Uterus (tissue), 4 donors: Measurements from ENCODE around the gene SFMBT2. TPM values are rescaled to one million over a fixed set of nuclear protein-coding genes. Genes with fewer than 3 reads are reported as not detected.

ENCODE experiments used
- DNase-seq, 2 donors: peaks; one replicate each; pipeline ENCODE4 v3.0.0-alpha.2; 2019 to 2020
- H3K27ac ChIP-seq, 2 donors: fragments of 200-600 bp; sonication (generic); 1 replicate in 1 of 2; 2 replicates in 1 of 2; pipeline ENCODE4 v1.5.1; 2016 to 2018
- H3K27me3 ChIP-seq, 2 donors: fragments of 200-600 bp; sonication (generic); one replicate each; pipeline ENCODE4 v1.5.1; 2018 to 2019; ENCODE audit warnings: control low read depth in 1 of 2
- H3K36me3 ChIP-seq, 2 donors: fragments of 200-600 bp; sonication (generic); one replicate each; pipeline ENCODE4 v1.5.1; 2019; ENCODE audit warnings: control low read depth in 1 of 2
- H3K4me1 ChIP-seq, 2 donors: fragments of 200-600 bp; sonication (generic); one replicate each; pipeline ENCODE4 v1.5.1; 2018 to 2019; ENCODE audit warnings: control low read depth in 1 of 2
- H3K4me3 ChIP-seq, 2 donors: fragments of 200-600 bp; sonication (generic); 1 replicate in 1 of 2; 2 replicates in 1 of 2; pipeline ENCODE4 v1.5.1; 2018 to 2019; ENCODE audit warnings: mild to moderate bottlenecking in 1 of 2
- H3K9me3 ChIP-seq, 2 donors: fragments of 200-600 bp; sonication (generic); one replicate each; pipeline ENCODE4 v1.5.1; 2019; ENCODE audit warnings: control low read depth in 1 of 2
- CTCF ChIP-seq, 4 experiments: fragments of 200-600 bp in 2 of 4; fragments of 450-650 bp in 2 of 4; sonication (generic) in 2 of 4; IDR thresholded peaks; one replicate each; pipeline ENCODE4 v1.5.1; 2016 to 2019; ENCODE audit warnings: antibody characterized with exemption in 4 of 4, mild to moderate bottlenecking in 2 of 4, moderate library complexity in 1 of 4
- POLR2A ChIP-seq, 2 donors: fragments of 450-650 bp; IDR thresholded peaks; one replicate each; pipeline ENCODE4 v1.6.1; 2016; ENCODE audit warnings: antibody characterized with exemption in 2 of 2, mild to moderate bottlenecking in 1 of 2, moderate library complexity in 1 of 2
- intact Hi-C: fragments of 100-400 bp; cut with DNase I; formaldehyde crosslinking; loops from one replicate; pipeline ENCODE4 v1.15.1; 2023; ENCODE audit warnings: low total_unique reads
- total RNA-seq, 4 donors: library from RNA; depleted of rRNA in 3 of 4; stranded (reverse); fragments of >200 nt in 3 of 4; gene quantifications; one replicate each; pipeline versions ENCODE4 v1.1.0 to v1.2.4, GENCODE V29; 2014 to 2023
- donor health status: DM: yes; HTN: yes; CAD: no.

SFMBT2 gene
- total RNA-seq, 4 donors from 2014 or later = 7.7 to 23.4 (median 14.7) TPM

- H3K27me3 ChIP-seq = no peaks in the 10 kb centered on the region
- no peak for TF ChIP-seq POLR2A (IDR thresholded peaks at IDR 0.05)
- TF ChIP-seq CTCF (IDR thresholded peaks at IDR 0.05) = no peak
- no peaks in the 10 kb centered on the region for H3K9me3 ChIP-seq
- no peak overlapping the region for H3K27ac ChIP-seq
- H3K4me1 ChIP-seq = no peaks in the 10 kb centered on the region
- no peak for DNase-seq
- intact Hi-C loops = no loop called here
- H3K36me3 ChIP-seq = no peaks in the 10 kb centered on the region
- H3K4me3 ChIP-seq = no peak overlapping the region
Measured at GRCh38 chr10:7405637-7406036, 5.2 kb downstream of the SFMBT2 start.

GRCh38 chr10:7403620-7404019, 7.2 kb downstream of the SFMBT2 start:
- intact Hi-C loops = no loop called here
- Histone ChIP-seq H3K27me3 (no peaks in the 10 kb centered on the region), H3K4me1 (no peaks in the 10 kb centered on the region), H3K9me3 (no peaks in the 10 kb centered on the region), H3K27ac (no peak overlapping the region), H3K4me3 (no peak overlapping the region), H3K36me3 (no peaks in the 10 kb centered on the region)
- TF ChIP-seq POLR2A (IDR thresholded peaks at IDR 0.05) = no peak
- TF ChIP-seq CTCF (IDR thresholded peaks at IDR 0.05) = no peak
- no peak for DNase-seq

- H3K9me3 ChIP-seq = no peaks in the 10 kb centered on the region
- no peak for TF ChIP-seq POLR2A (IDR thresholded peaks at IDR 0.05)
- DNase-seq = no peak
- H3K27me3 ChIP-seq = no peaks in the 10 kb centered on the region
- no peak overlapping the region for H3K4me3 ChIP-seq
- no peaks in the 10 kb centered on the region for H3K36me3 ChIP-seq
- H3K4me1 ChIP-seq = no peaks in the 10 kb centered on the region
- intact Hi-C loops = no loop called here
- no peak overlapping the region for H3K27ac ChIP-seq
Measured at GRCh38 chr10:7401782-7402181, 9.1 kb downstream of the SFMBT2 start.

GRCh38 chr10:7401156-7401555, 9.7 kb downstream of the SFMBT2 start:
- H3K27me3 ChIP-seq = no peaks in the 10 kb centered on the region
- H3K4me1 ChIP-seq = no peaks in the 10 kb centered on the region
- no peak for DNase-seq
- H3K36me3 ChIP-seq = no peaks in the 10 kb centered on the region
- H3K27ac ChIP-seq = no peak overlapping the region
- no peak for TF ChIP-seq POLR2A (IDR thresholded peaks at IDR 0.05)
- TF ChIP-seq CTCF (IDR thresholded peaks at IDR 0.05) = no peak
- intact Hi-C loops = no loop called here
- no peaks in the 10 kb centered on the region for H3K9me3 ChIP-seq
- H3K4me3 ChIP-seq = no peak overlapping the region

GRCh38 chr10:7400068-7400715, 10.6 kb downstream of the SFMBT2 start:
- no peaks in the 10 kb centered on the region for H3K4me1 ChIP-seq
- no peak for TF ChIP-seq CTCF (IDR thresholded peaks at IDR 0.05)
- H3K27me3 ChIP-seq = no peaks in the 10 kb centered on the region
- no peak for DNase-seq
- no peak overlapping the region for H3K27ac ChIP-seq
- H3K36me3 ChIP-seq = no peaks in the 10 kb centered on the region
- no peaks in the 10 kb centered on the region for H3K9me3 ChIP-seq
- intact Hi-C loops = no loop called here
- no peak overlapping the region for H3K4me3 ChIP-seq

GRCh38 chr10:7399533-7399932, 11.3 kb downstream of the SFMBT2 start:
- TF ChIP-seq CTCF (IDR thresholded peaks at IDR 0.05) (no peak), POLR2A (IDR thresholded peaks at IDR 0.05) (no peak)
- Histone ChIP-seq H3K27ac (no peak overlapping the region), H3K9me3 (no peaks in the 10 kb centered on the region), H3K4me1 (no peaks in the 10 kb centered on the region), H3K4me3 (no peak overlapping the region), H3K27me3 (no peaks in the 10 kb centered on the region), H3K36me3 (no peaks in the 10 kb centered on the region)
- intact Hi-C loops = no loop called here
- no peak for DNase-seq
